GM21390 (cell line): ENCODE measurements around the gene IQCE.
"Not testable (repeated sequence)": the region's sequence is repeated elsewhere in the genome, so short reads cannot be mapped to it uniquely, and the experiment has no call there.

Source experiments
- ATAC-seq: cut with Tn5 transposase; IDR thresholded peaks from one replicate; pipeline ENCODE4 v1.9.1; 2021; ENCODE audit not compliant: unreplicated experiment

Gene IQCE

GRCh38 chr7:2598154-2598823, 39.5 kb downstream of the IQCE start:
- no peak for ATAC-seq

GRCh38 chr7:2601065-2601464, 42.3 kb downstream of the IQCE start:
- no peak for ATAC-seq

- no peak for ATAC-seq
Observed at GRCh38 chr7:2601907-2602306, 43.1 kb downstream of the IQCE start.

DNA sequence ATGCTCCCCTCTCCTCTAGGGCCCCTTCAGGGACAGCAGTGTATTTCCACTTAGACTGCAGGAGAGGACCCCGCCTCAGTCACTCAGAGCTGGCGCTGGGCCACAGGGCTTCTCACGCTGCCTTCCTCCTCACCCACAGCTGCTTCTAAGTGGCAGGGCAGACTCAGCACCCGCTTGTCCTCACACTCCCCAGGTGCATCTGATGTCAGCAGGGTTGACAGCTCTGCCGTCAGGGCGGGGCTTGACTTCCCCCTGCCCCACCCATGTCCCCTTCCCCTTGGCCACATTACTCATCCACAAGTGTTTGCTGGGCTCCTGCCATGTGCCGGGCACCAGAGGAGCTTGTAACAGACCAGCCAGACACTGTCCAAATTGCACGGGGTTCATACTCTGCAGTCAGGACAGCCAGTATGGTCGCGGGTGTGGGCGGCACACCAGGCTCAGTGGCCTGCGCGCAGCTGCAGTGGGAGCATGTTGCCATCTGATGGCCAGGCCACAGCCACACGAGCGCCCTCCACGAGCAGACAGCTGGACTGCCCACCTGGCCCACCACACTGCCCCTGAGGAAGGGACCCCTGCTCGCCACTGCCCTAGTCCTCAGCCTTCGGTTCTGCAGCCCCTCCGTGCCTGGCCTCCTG, 43.7 kb downstream of the IQCE start:
- ATAC-seq = no peak

DNA sequence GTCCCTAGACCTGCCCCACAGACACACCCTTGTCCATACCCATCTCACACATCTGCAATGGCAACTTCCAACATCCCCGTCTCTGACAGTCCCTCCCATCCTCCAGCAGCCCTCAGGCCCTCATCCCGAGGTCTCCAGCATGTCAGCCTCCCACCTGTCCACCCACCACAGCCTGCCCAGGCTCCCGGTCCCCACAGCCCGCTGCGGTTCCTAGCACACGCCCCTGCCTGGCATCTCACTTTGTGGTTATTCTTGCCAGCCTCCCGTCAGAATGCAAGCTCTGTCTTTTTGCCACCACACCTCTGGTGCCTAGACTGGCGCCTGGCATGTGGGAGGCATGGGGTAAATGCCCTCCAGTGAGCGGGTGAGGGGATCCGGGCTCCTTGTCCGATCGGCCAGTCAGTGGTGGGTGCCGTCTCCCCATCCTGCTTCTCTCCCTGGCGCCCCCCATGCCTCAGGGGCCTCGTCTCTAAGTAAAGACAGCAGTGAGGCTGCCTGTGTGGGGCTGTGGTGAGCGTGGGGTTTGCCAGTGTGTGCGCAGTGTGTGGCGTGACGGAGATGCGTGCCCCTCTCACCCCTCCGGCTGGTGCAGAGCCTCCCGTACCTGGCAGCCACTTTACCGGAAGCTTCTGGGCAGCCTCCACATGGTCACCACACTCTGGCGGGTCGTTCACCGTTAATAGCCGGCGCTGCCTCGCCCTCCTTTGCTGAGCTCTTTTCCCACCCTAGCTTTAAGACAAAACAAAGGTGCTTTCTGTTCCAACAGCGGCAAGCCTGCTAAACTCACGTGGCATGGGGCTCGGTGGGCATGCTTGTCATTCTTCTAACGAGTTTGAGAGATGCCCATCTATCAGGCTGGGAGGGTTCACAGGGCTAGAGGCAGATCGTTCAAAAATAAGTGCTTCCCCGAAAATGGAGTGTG, 44.5 kb downstream of the IQCE start:
- no peak for ATAC-seq

GRCh38 chr7:2604608-2605174, 45.9 kb downstream of the IQCE start:
- ATAC-seq = no peak

DNA sequence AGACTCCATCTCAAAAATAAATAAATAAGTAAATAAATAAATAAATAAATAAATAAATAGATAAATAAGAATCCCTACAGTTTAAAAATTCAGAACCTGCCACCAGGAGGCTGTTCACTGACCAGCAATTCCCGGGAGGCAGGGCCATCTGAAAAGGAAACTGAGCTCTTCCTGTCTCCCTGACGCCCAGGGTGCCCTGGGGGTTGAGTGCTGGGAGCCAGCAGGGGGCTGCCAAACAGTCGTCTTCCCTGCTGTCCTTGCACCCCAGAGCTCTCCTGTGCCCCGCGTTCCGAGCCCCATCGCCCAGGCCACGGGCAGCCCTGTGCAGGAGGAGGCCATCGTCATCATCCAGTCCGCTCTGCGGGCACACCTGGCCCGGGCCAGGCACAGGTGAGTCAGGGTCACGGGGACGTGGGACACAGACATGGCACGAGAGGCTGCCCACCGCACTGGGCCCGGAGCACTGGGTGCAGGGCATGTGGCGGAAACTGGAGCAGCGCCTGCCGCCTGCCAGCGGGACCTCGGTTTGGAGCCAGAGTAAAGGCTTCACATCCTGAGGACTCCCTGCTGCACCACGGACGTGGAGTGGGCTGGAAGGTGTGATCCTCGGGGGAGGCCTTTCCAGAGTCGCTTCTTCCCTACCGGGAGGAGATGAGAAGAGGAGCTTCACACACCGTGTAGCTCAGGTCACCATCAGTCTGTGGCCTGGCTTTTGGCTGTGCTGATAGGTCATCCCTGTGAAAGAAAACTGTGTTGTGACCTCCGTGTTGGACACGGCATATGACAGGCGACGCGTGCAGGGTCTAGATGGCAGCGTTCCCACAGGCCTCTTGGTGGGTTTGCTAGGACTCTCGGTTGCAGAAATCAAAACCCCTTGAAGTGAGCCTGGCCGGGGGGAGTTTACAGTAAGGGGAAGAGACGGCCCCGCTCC, 47.1 kb downstream of the IQCE start:
- no peak for ATAC-seq

DNA sequence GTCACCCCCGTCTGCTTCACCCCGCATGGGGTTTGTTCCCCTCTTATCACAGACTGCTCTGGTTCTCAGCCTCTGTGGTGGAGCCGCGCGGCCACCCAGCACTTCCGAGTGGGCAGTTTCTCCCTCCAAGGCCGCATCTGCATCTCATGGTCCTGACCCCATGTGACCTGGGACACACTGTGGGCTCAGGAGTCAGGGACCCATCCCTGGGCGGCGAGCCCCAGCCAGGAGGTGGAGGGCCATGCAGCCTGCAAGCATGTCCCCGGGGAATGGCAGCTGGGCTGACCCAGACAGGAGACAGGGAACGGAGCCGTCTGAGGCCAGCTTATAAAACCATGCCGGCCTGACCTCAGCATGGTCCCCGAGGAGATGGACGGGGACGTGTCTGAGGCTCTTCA, 47.8 kb downstream of the IQCE start:
- no peak for ATAC-seq

DNA sequence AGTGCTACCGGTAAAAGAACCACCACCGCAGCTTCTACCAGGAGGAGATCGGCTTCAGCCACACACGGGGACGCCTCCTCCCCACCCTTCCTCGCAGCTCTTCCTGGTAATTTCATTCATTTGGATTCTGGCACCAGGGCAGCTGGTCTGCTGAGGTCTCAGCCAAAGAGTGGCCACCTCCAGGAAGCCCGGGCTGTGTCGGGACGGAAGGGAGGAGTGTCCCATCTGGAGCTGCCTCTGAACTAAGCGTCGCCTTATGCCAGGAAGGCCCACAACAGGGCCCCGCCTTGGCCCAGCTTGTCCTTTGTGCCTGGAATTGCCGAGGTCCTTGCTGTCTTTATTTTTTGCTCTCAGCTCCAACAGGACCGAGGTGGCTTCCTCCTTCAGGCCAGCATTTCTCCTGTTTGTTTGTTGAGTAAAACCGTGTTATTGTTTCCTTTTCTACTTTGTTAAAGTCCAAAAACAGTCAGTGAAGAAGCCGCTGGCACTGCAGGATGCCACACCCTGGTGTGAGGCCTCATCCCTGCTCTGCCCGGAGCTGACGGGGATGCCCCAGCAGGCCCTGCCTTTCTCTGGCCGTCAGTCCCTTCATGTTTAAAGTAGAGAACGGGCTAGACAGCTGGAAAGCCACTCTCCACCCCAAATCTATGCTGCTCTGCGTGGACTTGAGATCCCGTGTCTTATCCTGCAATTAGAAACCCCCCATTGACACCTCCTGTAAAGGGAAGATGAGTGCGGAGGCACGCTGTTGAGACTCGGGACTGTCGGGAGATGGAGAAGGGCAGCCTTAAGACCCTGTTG, 48.5 kb downstream of the IQCE start:
- ATAC-seq = no peak

DNA sequence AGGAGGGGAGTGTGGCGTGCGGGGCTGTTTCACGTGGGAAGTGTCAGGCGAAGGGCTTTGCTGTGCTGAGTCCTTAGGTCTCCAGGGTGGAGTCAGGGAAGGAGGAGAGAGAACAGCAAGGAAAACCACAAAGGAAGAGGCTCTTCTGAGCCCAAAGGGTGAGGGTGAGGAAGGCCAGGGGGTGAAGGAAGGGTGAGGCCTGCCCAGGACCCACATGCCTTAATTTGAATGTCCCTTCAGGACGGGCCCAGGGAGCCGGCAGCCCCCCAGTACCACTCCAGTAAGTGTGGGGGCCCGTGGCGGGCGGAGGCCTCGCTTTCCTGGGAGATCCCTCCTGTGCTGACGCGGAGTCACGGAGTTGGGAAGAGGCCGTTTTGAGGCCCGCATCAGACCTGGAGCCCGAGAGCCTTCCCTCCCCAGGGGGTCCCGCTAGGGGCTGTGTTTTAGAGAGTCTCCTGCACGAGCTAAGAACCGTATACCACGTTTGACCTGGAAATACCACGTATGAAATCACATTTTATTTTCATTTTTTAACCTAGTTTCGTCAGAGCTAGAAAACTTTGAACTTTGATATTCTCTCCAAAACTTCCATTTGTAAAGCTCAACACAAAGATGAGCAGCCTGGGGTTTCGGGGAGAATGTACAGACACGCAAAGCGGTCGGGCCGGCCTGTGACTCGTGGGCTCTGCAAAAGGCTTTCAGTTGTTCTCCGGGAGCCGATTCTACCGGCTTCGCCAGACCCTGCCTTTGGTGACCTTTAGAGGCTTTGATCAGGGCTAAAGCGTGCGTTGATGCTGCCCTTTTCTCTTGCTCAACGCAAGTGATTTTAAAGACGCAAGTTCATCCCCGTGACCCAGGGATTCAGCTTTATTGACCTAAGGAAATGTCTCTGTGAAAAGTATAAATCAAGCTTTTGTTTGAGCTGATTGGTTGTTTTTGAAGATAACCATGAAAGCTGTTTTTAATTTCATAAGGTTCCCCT, 49.4 kb downstream of the IQCE start:
- ATAC-seq = no peak

DNA sequence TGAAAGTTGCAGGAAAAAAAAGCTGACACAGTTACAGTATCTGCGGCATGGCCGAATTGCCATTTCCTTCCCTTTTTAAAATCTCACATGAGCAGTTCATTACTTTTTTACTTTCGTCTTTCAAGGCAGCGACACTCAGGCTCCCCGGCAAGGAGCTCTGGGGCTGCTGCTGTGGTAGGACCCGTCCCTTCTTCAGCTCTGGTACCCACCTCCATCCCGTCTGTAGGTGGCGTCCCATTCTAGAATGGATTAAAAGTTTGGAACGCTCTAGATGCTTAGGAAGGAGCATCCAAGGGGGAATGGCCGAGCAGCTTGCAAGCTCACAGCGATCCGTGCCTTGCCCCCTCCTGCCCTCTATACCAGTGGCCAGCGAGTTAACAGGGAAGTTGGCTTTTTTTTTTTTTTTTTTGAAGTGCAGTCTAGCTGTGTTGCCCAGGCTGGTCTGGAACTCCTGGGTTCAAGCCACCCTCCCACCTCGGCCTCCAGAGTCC, 50.2 kb downstream of the IQCE start:
- peak; percentile 80 for ATAC-seq

GRCh38 chr7:2609646-2610045, 50.9 kb downstream of the IQCE start:
- ATAC-seq = not testable (repeated sequence)

GRCh38 chr7:2610466-2610865, 51.7 kb downstream of the IQCE start:
- ATAC-seq = no peak

DNA sequence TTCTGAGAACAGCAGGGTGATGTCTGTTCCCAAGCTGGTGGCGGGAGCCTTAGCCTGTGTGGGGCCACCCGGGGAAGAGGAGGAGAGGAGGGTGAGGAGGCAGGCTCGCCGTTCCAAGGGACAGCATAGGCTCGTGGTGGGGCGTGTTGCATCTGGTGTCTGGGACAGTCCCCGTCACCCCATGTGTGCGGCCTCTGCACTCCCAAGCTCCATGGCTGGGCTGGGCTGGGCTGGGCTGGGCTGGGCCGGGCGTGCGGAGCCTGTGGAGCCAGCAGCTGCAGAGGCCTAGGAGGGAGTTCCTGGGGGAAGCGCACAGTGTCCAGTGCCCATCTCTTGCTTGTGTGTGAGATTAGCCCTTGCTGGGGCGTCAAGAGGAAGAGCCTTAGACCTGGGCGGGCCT, 52.1 kb downstream of the IQCE start:
- no peak for ATAC-seq

DNA sequence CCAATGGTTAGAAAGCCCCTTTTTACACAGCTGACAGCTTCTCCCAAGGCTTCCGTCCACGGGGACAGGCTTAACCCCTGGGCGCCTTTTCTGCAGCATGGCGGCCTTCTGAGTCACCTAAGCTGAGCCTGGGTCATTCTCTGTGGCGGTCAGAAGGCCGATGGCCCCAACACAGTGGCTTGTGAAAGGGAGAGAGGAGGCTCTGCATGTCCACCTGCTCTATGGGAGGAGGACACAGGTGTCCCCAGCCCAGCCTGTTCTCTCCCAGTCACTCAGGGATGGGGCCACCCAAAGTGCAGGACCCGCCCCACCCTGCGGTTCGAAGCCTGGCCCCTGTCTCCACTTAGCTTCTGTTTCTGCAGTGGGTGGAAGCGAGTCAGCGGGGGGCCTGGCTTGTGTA, 52.6 kb downstream of the IQCE start:
- no peak for ATAC-seq

- no peak for ATAC-seq
Observed at GRCh38 chr7:2611922-2612321, 53.1 kb downstream of the IQCE start.

DNA sequence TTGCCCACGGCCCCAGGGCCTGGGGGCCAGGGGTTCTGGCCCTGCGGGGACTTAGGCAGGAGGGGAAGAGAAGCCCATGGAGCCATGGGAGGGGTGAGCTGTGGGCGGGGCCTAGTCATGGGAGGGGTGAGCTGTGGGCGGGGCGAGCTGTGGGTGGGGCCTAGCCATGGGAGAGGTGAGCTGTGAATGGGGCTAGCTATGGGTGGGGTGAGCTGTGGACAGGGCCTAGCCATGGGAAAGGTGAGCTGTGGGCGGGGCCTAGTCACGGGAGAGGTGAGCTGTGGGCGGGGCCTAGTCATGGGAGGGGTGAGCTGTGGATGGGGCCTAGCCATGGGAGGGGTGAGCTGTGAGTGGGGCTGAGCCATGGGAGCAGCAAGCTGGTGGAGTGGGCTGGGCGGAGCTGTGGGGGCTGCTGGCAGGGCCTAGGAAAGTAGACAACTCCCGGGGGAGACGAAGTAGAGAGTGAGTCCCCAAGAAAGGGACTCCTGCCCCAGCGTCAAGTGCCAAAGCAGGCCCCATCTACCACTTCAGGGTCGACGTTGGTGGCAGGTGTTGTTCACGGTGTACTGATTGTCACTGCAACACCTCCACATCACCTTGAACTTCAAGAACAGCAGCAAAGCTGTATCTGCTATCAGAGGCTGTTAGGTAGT, 53.8 kb downstream of the IQCE start:
- ATAC-seq = no peak
